Small intestine (tissue), 7 donors: ENCODE measurements around the gene MYO3B. TPM values are rescaled to one million over a fixed set of nuclear protein-coding genes. Genes with fewer than 3 reads are reported as not detected.
A peak's percentile ranks its signal among the peaks of the same experiment; 100 is the strongest.

Experiments
- DNase-seq, 2 donors: peaks; one replicate each; pipeline versions ENCODE4 v3.0.0 to v3.0.0-alpha.2; 2013
- FAIRE-seq: peaks from 2 replicates; lab custom pipeline; 2012; peaks lifted over from hg19 to GRCh38; lab: Jason Lieb, UNC
- H3K27ac ChIP-seq, 3 donors: one replicate each; pipeline ENCODE4 v1.5.1; 2013; ENCODE audit warnings: low read length in 2 of 3, mild to moderate bottlenecking in 2 of 3, control low read depth in 1 of 3, inconsistent platforms in 1 of 3, low read depth in 1 of 3, moderate library complexity in 1 of 3
- H3K27me3 ChIP-seq, 3 donors: one replicate each; pipeline ENCODE4 v1.6.1; 2013; ENCODE audit warnings: low read length in 3 of 3, inconsistent platforms in 1 of 3; ENCODE audit not compliant: control insufficient read depth in 3 of 3, insufficient read depth in 3 of 3
- H3K36me3 ChIP-seq, 3 donors: one replicate each; pipeline ENCODE4 v1.6.1; 2013; ENCODE audit warnings: low read length in 3 of 3, inconsistent platforms in 1 of 3, low read depth in 1 of 3, mild to moderate bottlenecking in 1 of 3, moderate library complexity in 1 of 3; ENCODE audit not compliant: control insufficient read depth in 3 of 3, insufficient read depth in 2 of 3
- H3K4me1 ChIP-seq, 3 donors: one replicate each; pipeline ENCODE4 v1.6.1; 2013; ENCODE audit warnings: low read length in 2 of 3, inconsistent platforms in 1 of 3, low read depth in 1 of 3, mild to moderate bottlenecking in 1 of 3, moderate library complexity in 1 of 3; ENCODE audit not compliant: control insufficient read depth in 3 of 3, insufficient read depth in 2 of 3
- H3K4me3 ChIP-seq, 3 donors: one replicate each; pipeline ENCODE4 v1.5.1; 2013; ENCODE audit warnings: low read length in 3 of 3, control low read depth in 1 of 3, inconsistent platforms in 1 of 3, low read depth in 1 of 3, mild to moderate bottlenecking in 1 of 3, moderate library complexity in 1 of 3
- H3K9me3 ChIP-seq, 2 donors: one replicate each; pipeline ENCODE4 v1.6.1; 2013; ENCODE audit warnings: low read depth in 1 of 2, low read length in 1 of 2; ENCODE audit not compliant: control insufficient read depth in 2 of 2, insufficient read depth in 1 of 2
- WGBS, 3 donors: extraction: QIAGEN DNeasy Blood & Tissue Kit; methylation state at CpG; one replicate each; pipeline ENCODE4 v1.1.7; 2013; 5-methylcytosine and 5-hydroxymethylcytosine counted together
- polyA plus RNA-seq, 4 donors: library from polyadenylated mRNA; stranded (reverse) in 3 of 4; unstranded in 1 of 4; fragments of 200-250 nt in 3 of 4; fragments of 120-200 nt in 1 of 4; gene quantifications; one replicate each; pipeline versions ENCODE4 v1.2.1 to v1.2.3, GENCODE V29; 2013
- donor health status: healthy with polysubstance abuse.
- donor health status: control.
- donor health status: control.
- donor health status: Bipolar disorder and iron deficiency.
- donor health status: healthy.

MYO3B gene
- polyA plus RNA-seq, 4 donors = 0.03 to 0.81 TPM; not detected in 2

- H3K27me3 ChIP-seq = peaks cover 0 to 5% (median 0%) of the 10 kb centered on the region in 3 donors
- 70 to 79% (median 73%) methylated on average over 3 of the region's 3 CpGs for WGBS, 3 donors
- no peak overlapping the region for H3K4me3 ChIP-seq
- peaks cover 0 to 2% (median 0%) of the 10 kb centered on the region in 3 donors for H3K4me1 ChIP-seq
- H3K36me3 ChIP-seq = no peaks in the 10 kb centered on the region
- no peaks in the 10 kb centered on the region for H3K9me3 ChIP-seq
- FAIRE-seq (no peak), DNase-seq (no peak)
- H3K27ac ChIP-seq = no peak overlapping the region
Measured at GRCh38 chr2:170404846-170405245, 226.9 kb downstream of the MYO3B start.

GRCh38 chr2:170405326-170405725 is 227.4 kb downstream of the MYO3B start:
- Histone ChIP-seq H3K4me1 (peaks cover 0 to 2% (median 0%) of the 10 kb centered on the region in 3 donors), H3K27ac (no peak overlapping the region), H3K36me3 (no peaks in the 10 kb centered on the region), H3K4me3 (no peak overlapping the region), H3K9me3 (no peaks in the 10 kb centered on the region), H3K27me3 (peaks cover 0 to 5% (median 0%) of the 10 kb centered on the region in 3 donors)
- 69 to 71% (median 71%) methylated on average over 2 of the region's 2 CpGs for WGBS, 3 donors
- FAIRE-seq (no peak), DNase-seq (no peak)

GRCh38 chr2:170408461-170409163 is 230.7 kb downstream of the MYO3B start:
- H3K4me3 ChIP-seq = no peak overlapping the region
- peaks cover 0 to 2% (median 0%) of the 10 kb centered on the region in 3 donors for H3K4me1 ChIP-seq
- H3K9me3 ChIP-seq = no peaks in the 10 kb centered on the region
- 30 to 36% (median 32%) methylated on average over 6 of the region's 6 CpGs for WGBS, 3 donors
- DNase-seq (no peak), FAIRE-seq (no peak)
- no peaks in the 10 kb centered on the region for H3K27me3 ChIP-seq
- no peak overlapping the region for H3K27ac ChIP-seq
- no peaks in the 10 kb centered on the region for H3K36me3 ChIP-seq

GRCh38 chr2:170409164-170409535 is 231.2 kb downstream of the MYO3B start:
- H3K27me3 ChIP-seq = no peaks in the 10 kb centered on the region
- H3K4me3 ChIP-seq = no peak overlapping the region
- no peak for FAIRE-seq
- no peaks in the 10 kb centered on the region for H3K36me3 ChIP-seq
- 0 to 3% (median 1%) methylated on average over 9 of the region's 9 CpGs for WGBS, 3 donors
- peaks cover 0 to 2% (median 0%) of the 10 kb centered on the region in 3 donors for H3K4me1 ChIP-seq
- H3K9me3 ChIP-seq = no peaks in the 10 kb centered on the region
- no peak overlapping the region for H3K27ac ChIP-seq
- DNase-seq = peak; percentile 72 to 81

- H3K4me1 ChIP-seq = peaks cover 0 to 2% (median 0%) of the 10 kb centered on the region in 3 donors
- no peak overlapping the region for H3K27ac ChIP-seq
- H3K27me3 ChIP-seq = no peaks in the 10 kb centered on the region
- no peaks in the 10 kb centered on the region for H3K36me3 ChIP-seq
- DNase-seq (no peak), FAIRE-seq (no peak)
- no peak overlapping the region for H3K4me3 ChIP-seq
- H3K9me3 ChIP-seq = no peaks in the 10 kb centered on the region
Measured at GRCh38 chr2:170411660-170412059, 233.7 kb downstream of the MYO3B start.

GRCh38 chr2:170420961-170421687 is 243.2 kb downstream of the MYO3B start:
- no peak for FAIRE-seq
- no peaks in the 10 kb centered on the region for H3K9me3 ChIP-seq
- no peak for DNase-seq
- H3K27me3 ChIP-seq = no peaks in the 10 kb centered on the region
- H3K36me3 ChIP-seq = no peaks in the 10 kb centered on the region
- H3K4me1 ChIP-seq = peaks cover 0 to 4% (median 0%) of the 10 kb centered on the region in 3 donors
- H3K4me3 ChIP-seq = no peak overlapping the region
- no peak overlapping the region for H3K27ac ChIP-seq
- WGBS, 3 donors = 24 to 52% (median 33%) methylated on average over 11 of the region's 11 CpGs

GRCh38 chr2:170423919-170424318 is 246.0 kb downstream of the MYO3B start:
- 84 to 90% (median 90%) methylated on average over 2 of the region's 2 CpGs for WGBS, 3 donors
- Histone ChIP-seq H3K27ac (no peak overlapping the region), H3K9me3 (no peaks in the 10 kb centered on the region), H3K36me3 (no peaks in the 10 kb centered on the region), H3K4me1 (peaks cover 0 to 4% (median 0%) of the 10 kb centered on the region in 3 donors), H3K27me3 (no peaks in the 10 kb centered on the region), H3K4me3 (no peak overlapping the region)
- DNase-seq (no peak), FAIRE-seq (no peak)

GRCh38 chr2:170425281-170425751 is 247.4 kb downstream of the MYO3B start:
- H3K27me3 ChIP-seq = no peaks in the 10 kb centered on the region
- FAIRE-seq = no peak
- peaks cover 0 to 4% (median 0%) of the 10 kb centered on the region in 3 donors for H3K4me1 ChIP-seq
- no peak overlapping the region for H3K27ac ChIP-seq
- 49 to 58% (median 51%) methylated on average over 2 of the region's 2 CpGs for WGBS, 3 donors
- H3K4me3 ChIP-seq = no peak overlapping the region
- H3K9me3 ChIP-seq = no peaks in the 10 kb centered on the region
- peak; percentile 38 to 49 for DNase-seq
- no peaks in the 10 kb centered on the region for H3K36me3 ChIP-seq
